DMS79 (cell line): ENCODE measurements around the gene RGP1.

Source experiments
- DNase-seq: peaks from one replicate; lab custom pipeline; 2025; lab: John Stamatoyannopoulos, UW

RGP1 gene, protein sequence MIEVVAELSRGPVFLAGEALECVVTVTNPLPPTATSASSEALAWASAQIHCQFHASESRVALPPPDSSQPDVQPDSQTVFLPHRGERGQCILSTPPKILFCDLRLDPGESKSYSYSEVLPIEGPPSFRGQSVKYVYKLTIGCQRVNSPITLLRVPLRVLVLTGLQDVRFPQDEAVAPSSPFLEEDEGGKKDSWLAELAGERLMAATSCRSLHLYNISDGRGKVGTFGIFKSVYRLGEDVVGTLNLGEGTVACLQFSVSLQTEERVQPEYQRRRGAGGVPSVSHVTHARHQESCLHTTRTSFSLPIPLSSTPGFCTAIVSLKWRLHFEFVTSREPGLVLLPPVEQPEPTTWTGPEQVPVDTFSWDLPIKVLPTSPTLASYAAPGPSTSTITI

GRCh38 chr9:35748858-35749514 is at the start of gene RGP1, which contains the start of gene GBA2:
TSS of gene RGP1 (plus strand) at chr9:35749287. CDS start at chr9:35749756, 469 bp downstream.
TSS of gene GBA2 (minus strand) at chr9:35749228. CDS start at chr9:35748704, 524 bp downstream.
- peak; percentile 54 for DNase-seq

DNA sequence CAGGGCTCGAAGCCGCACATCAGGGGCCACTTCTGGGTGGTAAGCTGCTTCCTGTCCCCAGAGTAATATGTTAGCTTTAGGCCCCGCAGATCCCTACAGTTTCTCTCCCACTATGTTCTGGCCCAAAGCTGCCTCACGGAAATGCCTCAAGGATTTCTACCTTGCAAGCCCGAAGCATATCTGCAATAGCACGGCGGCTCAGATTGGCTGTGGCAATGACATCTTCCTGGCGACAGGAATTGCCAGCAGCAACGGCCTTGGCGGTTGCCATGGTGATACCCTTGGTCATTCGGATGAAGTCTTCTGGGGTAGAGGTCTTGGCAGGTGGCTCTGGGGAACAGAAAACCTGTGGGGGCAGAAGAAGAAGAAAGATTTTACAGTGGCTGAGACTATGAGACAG is 49.1 kb upstream of the RGP1 start:
- no peak for DNase-seq

- DNase-seq: no peak
Observed at GRCh38 chr9:35700942-35701341, 48.1 kb upstream of the RGP1 start.

GRCh38 chr9:35702696-35703095 is 46.4 kb upstream of the RGP1 start:
- DNase-seq: no peak

DNA sequence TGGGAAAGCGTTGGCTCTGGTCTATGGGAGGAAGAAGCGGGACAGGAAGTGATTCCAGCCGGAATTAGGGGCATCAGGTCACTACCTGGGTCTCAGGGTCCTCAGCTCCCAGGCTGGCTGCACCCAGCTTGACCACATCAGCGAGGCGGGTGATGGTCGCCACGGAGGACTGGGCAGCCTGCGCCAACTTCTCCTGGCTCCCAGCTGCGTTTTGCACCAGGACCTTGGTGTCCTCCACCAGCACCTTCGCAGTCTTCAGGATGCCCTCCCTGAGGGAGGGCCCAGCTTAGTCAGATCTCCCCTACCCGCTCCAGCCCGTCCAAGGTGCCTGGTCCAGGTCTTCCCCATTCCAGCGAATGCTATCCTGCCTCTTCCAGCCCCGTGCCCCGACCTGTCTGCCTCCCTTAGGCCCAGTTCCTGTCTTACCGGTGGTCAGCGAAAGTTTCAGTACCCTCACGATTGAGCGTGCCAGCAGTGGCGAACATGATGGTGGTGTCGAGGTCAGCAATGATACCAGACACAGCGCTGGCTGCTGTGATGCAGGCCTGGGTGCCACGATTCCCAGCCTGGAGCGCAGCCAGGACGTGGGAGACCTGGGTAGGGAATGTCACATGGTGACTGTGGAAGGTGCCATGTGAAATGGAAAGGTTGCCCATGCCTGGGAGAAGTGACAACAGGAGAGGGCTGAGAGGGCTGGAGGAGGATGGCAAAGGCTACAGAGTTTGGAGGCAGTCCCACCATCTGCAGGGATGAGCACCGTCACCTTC is 45.0 kb upstream of the RGP1 start:
- DNase-seq: no peak

- no peak for DNase-seq
Observed at GRCh38 chr9:35705372-35705771, 43.7 kb upstream of the RGP1 start.

- no peak for DNase-seq
Observed at GRCh38 chr9:35705836-35706430, 43.2 kb upstream of the RGP1 start.

GRCh38 chr9:35706951-35707350 is 42.1 kb upstream of the RGP1 start:
- no peak for DNase-seq

DNA sequence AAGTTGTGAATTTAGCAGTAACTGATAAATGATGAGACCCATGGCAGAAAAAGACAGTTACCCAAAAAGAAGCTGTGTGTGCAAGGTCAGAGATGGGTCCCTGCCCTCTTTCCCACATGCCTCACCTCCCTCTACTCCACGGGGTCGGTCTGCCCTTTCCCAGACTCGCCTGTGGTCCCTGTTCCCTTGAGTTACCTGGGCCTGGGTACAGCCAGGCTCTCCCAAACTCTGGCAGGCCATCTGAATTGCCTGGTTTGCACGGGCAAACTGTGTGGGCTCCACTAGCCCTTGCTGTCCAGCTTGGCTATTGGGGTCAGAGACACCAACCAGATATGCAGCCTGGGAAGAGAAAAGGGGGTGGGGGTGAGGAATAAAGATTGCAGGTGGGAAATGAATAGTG is 40.9 kb upstream of the RGP1 start:
- no peak for DNase-seq

GRCh38 chr9:35710818-35711500 is 38.1 kb upstream of the RGP1 start:
- DNase-seq: no peak

DNA sequence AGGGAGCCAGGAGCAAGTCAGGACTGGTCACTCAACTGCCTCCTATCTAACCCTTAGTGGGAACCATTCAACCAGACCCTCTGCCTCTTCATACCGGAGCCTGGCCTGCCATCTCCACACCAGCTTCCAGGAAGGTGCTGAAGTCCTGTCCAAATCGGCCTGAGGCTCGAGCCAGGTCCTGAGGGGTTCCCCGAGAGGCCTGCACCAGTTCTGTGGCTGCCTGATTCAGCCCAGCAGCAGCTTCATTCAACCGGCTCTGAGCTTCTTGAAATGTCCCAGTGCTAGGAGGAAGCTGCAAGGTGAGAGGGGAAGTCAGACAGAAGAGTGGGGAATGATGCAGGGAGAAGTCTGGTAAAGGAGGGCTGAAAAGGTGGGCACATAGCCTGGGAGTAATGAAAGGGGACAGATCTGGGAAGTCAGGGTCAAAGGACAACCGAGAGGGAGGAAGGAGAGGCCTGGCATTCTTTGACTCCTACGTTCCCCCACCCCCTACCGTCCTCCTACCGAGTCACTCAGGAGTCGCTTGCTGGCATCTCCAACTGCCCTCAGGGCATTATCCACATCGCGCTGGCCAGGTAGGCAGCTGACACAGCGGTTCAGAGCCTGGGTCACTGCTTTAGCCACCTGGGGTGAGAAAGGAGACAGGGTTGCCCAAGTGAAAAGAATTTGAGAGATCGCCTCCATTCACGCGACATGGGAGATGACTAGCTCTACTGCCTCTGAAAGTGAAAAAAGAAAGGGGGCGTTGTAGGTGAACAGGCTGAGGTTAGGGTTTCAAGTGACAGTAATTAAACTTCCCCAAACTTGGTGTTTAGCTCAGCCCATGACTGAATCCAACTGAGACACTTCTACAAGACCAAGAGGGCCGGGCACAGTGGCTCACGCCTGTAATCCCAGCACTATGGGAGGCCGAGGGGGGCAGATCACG is 37.3 kb upstream of the RGP1 start:
- DNase-seq: no peak

- DNase-seq: no peak
Observed at GRCh38 chr9:35712762-35713400, 36.2 kb upstream of the RGP1 start.

DNA sequence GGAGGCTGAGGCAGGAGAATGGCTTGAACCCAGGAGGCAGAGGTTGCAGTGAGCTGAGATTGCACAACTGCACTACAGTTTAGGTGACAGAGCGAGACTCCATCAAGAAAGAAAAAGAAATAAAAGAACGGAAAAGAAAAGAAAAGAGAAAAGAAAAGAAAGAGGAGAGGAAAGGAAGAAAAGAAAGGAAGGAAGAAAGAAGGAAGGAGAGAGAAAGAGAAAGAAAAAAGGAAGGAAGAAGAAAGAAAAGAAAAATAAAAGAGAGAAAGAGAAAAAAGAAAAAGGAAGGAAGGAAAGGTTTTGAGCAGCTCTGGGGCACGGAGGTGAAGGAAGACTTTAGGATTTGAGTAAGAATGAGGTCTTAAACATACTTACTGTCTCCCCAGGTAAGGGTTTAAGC is 35.5 kb upstream of the RGP1 start:
- DNase-seq: no peak

GRCh38 chr9:35714123-35714522 is 35.0 kb upstream of the RGP1 start:
- DNase-seq: no peak

GRCh38 chr9:35714579-35715252 is 34.4 kb upstream of the RGP1 start:
- DNase-seq: no peak

DNA sequence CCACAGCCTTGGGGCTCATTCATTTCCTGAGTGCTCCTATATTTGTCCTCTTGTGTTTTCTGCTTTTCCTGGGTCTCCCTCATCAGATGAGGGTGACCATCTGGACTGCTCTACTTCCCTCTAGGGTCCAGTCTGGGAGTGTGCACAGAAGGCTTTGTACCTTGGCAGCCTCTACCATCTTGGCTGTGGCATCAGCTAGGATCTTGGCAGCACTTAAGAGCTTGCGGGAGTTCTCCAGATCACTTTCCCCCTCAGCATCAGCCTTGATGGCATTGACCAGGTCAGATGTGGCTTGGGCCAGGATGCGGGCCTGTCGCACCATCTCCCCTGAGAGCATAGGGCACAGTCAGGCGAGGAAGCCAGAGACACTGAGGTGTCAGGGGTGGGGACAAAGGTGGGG is 32.9 kb upstream of the RGP1 start:
- no peak for DNase-seq

- no peak for DNase-seq
Observed at GRCh38 chr9:35717132-35717870, 31.8 kb upstream of the RGP1 start.

GRCh38 chr9:35718721-35719511 is 30.2 kb upstream of the RGP1 start:
- DNase-seq: no peak
